ENCODE measurements around the gene NPR1. TPM values are rescaled to one million over a fixed set of nuclear protein-coding genes. Genes with fewer than 3 reads are reported as not detected.

NPR1 gene
- total and polyA plus RNA-seq, 2 of the 13 experiments (the other 11 are each of a cell fraction or from before 2014, with no cell fraction given), result not detected

DNA sequence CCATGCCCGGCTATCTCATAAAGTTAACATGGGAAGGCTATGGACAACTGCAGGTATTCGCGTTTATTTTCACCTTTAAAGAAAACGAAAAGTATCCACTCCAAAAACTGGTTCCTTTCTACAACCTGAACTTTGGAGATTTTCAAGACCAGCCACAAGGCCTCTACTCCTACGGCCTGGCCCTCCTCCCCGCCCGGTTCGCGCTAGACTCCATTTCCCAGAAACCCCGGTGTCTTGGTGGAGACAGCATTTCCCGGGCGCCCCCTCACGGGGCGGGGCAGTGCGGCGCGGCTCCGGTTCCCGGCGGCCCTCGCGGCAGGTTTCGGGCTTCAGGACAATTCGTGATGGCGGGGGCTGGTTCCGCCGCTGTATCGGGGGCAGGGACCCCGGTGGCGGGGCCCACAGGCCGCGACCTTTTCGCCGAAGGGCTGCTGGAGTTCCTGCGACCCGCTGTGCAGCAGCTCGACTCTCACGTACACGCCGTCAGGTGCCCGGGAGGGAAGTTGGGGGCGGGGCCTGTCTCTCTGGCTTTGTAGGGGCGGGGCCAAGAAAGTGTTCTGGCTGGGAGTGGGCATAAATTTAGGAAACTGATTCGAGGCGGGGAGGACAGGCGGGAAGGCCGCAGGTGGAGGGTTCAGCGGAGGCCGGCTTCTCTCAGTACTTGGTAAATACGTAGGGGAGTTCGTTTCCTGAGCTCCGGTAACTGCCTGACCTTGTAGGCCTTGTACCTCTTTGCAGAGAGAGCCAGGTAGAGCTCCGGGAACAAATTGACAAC, 19.9 kb upstream of the NPR1 start, which contains the start of gene SNAPIN (continued):
- TF ChIP-seq, protein P1, sequence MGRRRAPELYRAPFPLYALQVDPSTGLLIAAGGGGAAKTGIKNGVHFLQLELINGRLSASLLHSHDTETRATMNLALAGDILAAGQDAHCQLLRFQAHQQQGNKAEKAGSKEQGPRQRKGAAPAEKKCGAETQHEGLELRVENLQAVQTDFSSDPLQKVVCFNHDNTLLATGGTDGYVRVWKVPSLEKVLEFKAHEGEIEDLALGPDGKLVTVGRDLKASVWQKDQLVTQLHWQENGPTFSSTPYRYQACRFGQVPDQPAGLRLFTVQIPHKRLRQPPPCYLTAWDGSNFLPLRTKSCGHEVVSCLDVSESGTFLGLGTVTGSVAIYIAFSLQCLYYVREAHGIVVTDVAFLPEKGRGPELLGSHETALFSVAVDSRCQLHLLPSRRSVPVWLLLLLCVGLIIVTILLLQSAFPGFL (CRISPR knock-in tag; IDR thresholded peaks at IDR 0.05), result no peak
- TF ChIP-seq MAF1 (CRISPR knock-in tag; IDR thresholded peaks at IDR 0.05; ENCODE audit: borderline replicate concordance) (peak; percentile 68; the same call in 1 of the 2 replicates), CC2D1A (CRISPR knock-in tag; IDR thresholded peaks at IDR 0.05) (no peak), CREB1 (IDR thresholded peaks at IDR 0.05) (no peak), CREB1 (CRISPR knock-in tag; IDR thresholded peaks at IDR 0.05) (peak; percentile 80), POGZ (CRISPR knock-in tag; IDR thresholded peaks at IDR 0.05) (peak; percentile 80), ZNF879 (CRISPR knock-in tag; IDR thresholded peaks at IDR 0.05) (no peak), SMAD3 (CRISPR knock-in tag; IDR thresholded peaks at IDR 0.05) (peak; percentile 47; the same call in 1 of the 2 replicates), KDM5A (IDR thresholded peaks at IDR 0.05; ENCODE audit: borderline replicate concordance, low read length) (peak; percentile 86), ZNF724P (CRISPR knock-in tag; IDR thresholded peaks at IDR 0.05; ENCODE audit: borderline replicate concordance) (no peak), ZNF274 (CRISPR knock-in tag; IDR thresholded peaks at IDR 0.05) (no peak), ZNF484 (CRISPR knock-in tag; IDR thresholded peaks at IDR 0.05; ENCODE audit: borderline replicate concordance, low read depth) (no peak), TRIM24 (CRISPR knock-in tag; IDR thresholded peaks at IDR 0.05) (no peak), YEATS2 (CRISPR knock-in tag; IDR thresholded peaks at IDR 0.05; ENCODE audit: borderline replicate concordance) (peak; percentile 88), SAP130 (CRISPR knock-in tag; IDR thresholded peaks at IDR 0.05; ENCODE audit: low read depth) (peak; percentile 84), HNF4A (CRISPR knock-in tag; IDR thresholded peaks at IDR 0.05) (no peak), HNF4G (IDR thresholded peaks at IDR 0.05; ENCODE audit: borderline replicate concordance, low read depth, low read length) (no peak), HNF4G (CRISPR knock-in tag; IDR thresholded peaks at IDR 0.05; ENCODE audit: borderline replicate concordance, low read depth) (no peak), ZSCAN9 (CRISPR knock-in tag; IDR thresholded peaks at IDR 0.05; ENCODE audit: borderline replicate concordance) (0 out of 2 replicates have a peak, but pooled peaks have one; percentile 70), KDM5B (CRISPR knock-in tag; IDR thresholded peaks at IDR 0.05; ENCODE audit: borderline replicate concordance) (peak; percentile 62; the same call in 1 of the 2 replicates)
- TF ChIP-seq, protein P2, sequence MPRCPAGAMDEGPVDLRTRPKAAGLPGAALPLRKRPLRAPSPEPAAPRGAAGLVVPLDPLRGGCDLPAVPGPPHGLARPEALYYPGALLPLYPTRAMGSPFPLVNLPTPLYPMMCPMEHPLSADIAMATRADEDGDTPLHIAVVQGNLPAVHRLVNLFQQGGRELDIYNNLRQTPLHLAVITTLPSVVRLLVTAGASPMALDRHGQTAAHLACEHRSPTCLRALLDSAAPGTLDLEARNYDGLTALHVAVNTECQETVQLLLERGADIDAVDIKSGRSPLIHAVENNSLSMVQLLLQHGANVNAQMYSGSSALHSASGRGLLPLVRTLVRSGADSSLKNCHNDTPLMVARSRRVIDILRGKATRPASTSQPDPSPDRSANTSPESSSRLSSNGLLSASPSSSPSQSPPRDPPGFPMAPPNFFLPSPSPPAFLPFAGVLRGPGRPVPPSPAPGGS (CRISPR knock-in tag; IDR thresholded peaks at IDR 0.05), result no peak
- TF ChIP-seq, protein P3, sequence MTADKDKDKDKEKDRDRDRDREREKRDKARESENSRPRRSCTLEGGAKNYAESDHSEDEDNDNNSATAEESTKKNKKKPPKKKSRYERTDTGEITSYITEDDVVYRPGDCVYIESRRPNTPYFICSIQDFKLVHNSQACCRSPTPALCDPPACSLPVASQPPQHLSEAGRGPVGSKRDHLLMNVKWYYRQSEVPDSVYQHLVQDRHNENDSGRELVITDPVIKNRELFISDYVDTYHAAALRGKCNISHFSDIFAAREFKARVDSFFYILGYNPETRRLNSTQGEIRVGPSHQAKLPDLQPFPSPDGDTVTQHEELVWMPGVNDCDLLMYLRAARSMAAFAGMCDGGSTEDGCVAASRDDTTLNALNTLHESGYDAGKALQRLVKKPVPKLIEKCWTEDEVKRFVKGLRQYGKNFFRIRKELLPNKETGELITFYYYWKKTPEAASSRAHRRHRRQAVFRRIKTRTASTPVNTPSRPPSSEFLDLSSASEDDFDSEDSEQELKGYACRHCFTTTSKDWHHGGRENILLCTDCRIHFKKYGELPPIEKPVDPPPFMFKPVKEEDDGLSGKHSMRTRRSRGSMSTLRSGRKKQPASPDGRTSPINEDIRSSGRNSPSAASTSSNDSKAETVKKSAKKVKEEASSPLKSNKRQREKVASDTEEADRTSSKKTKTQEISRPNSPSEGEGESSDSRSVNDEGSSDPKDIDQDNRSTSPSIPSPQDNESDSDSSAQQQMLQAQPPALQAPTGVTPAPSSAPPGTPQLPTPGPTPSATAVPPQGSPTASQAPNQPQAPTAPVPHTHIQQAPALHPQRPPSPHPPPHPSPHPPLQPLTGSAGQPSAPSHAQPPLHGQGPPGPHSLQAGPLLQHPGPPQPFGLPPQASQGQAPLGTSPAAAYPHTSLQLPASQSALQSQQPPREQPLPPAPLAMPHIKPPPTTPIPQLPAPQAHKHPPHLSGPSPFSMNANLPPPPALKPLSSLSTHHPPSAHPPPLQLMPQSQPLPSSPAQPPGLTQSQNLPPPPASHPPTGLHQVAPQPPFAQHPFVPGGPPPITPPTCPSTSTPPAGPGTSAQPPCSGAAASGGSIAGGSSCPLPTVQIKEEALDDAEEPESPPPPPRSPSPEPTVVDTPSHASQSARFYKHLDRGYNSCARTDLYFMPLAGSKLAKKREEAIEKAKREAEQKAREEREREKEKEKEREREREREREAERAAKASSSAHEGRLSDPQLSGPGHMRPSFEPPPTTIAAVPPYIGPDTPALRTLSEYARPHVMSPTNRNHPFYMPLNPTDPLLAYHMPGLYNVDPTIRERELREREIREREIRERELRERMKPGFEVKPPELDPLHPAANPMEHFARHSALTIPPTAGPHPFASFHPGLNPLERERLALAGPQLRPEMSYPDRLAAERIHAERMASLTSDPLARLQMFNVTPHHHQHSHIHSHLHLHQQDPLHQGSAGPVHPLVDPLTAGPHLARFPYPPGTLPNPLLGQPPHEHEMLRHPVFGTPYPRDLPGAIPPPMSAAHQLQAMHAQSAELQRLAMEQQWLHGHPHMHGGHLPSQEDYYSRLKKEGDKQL (CRISPR knock-in tag; IDR thresholded peaks at IDR 0.05; ENCODE audit: low read depth), result no peak

Data from HepG2 (cell line).